HCT116 (cell line): ENCODE measurements around the gene TRPM4.

Experiments used
- CEBPB ChIP-seq: IDR thresholded peaks from 2 replicates; pipeline ENCODE4 v1.6.1; 2012; ENCODE audit warnings: low read depth
- CTCF ChIP-seq, 3 experiments: fragments of 200-600 bp in 1 of 3; sonication (generic) in 1 of 3; IDR thresholded peaks in 2 of 3; conservative IDR thresholded peaks in 1 of 3; 2 replicates each; pipeline ENCODE4 v1.5.1; 2012 to 2017; ENCODE audit warnings: low read depth in 2 of 3, low read length in 2 of 3, antibody characterized with exemption in 1 of 3, borderline replicate concordance in 1 of 3, control low read depth in 1 of 3, mild to moderate bottlenecking in 1 of 3, mixed read lengths in 1 of 3, mixed run types in 1 of 3, moderate library complexity in 1 of 3; ENCODE audit not compliant: insufficient read depth in 1 of 3
- EGR1 ChIP-seq: IDR thresholded peaks from 2 replicates; pipeline ENCODE4 v1.6.1; 2012; ENCODE audit warnings: low read depth
- EZH2 ChIP-seq: fragments of 200-600 bp; sonication (generic); IDR thresholded peaks from 2 replicates; pipeline ENCODE4 v1.6.1; 2017; ENCODE audit warnings: antibody characterized with exemption, mixed run types
- EZH2phosphoT487 ChIP-seq: fragments of 200-600 bp; IDR thresholded peaks from 2 replicates; pipeline ENCODE4 v1.6.1; 2018; ENCODE audit warnings: antibody characterized with exemption, borderline replicate concordance
- JUND ChIP-seq: IDR thresholded peaks from 2 replicates; pipeline ENCODE4 v1.6.1; 2012
- MAX ChIP-seq: IDR thresholded peaks from 2 replicates; pipeline ENCODE4 v1.6.1; 2012
- POLR2A ChIP-seq: IDR thresholded peaks from 2 replicates; pipeline ENCODE4 v1.7.0; 2011; ENCODE audit warnings: borderline replicate concordance; ENCODE audit not compliant: insufficient read depth, insufficient read length; ENCODE audit errors: extremely low read depth
- POLR2AphosphoS5 ChIP-seq: IDR thresholded peaks from 2 replicates; pipeline ENCODE4 v1.6.1; 2011; ENCODE audit warnings: mild to moderate bottlenecking, low read depth, low read length, moderate library complexity
- ZBTB33 ChIP-seq: IDR thresholded peaks from 2 replicates; pipeline ENCODE4 v1.6.1; 2011; ENCODE audit warnings: mild to moderate bottlenecking, low read length, moderate library complexity; ENCODE audit not compliant: insufficient replicate concordance; ENCODE audit errors: extremely low read depth
- ZNF274 ChIP-seq: fragments of 200-500 bp; sonication (Bioruptor generic); IDR thresholded peaks from 2 replicates; pipeline ENCODE4 v1.6.1; 2014; ENCODE audit warnings: mild to moderate bottlenecking, low read depth, low read length, inconsistent platforms

- no peak for TF ChIP-seq CTCF (IDR thresholded peaks at IDR 0.05 in 2 of 3, conservative IDR thresholded peaks at IDR 0.05 in 1 of 3; ENCODE audit: borderline replicate concordance in 1 of 3, insufficient read depth in 1 of 3, low read depth in 2 of 3, low read length in 2 of 3)
- TF ChIP-seq POLR2A = no peak
- TF ChIP-seq EZH2 = no peak
- TF ChIP-seq MAX = no peak
- no peak for TF ChIP-seq POLR2AphosphoS5
- no peak for TF ChIP-seq ZNF274
- TF ChIP-seq EGR1 = no peak
- TF ChIP-seq JUND = no peak
- no peak for TF ChIP-seq EZH2phosphoT487
- TF ChIP-seq CEBPB = no peak
- no peak for TF ChIP-seq ZBTB33
These were observed 75.6 kb downstream of the TRPM4 start for GRCh38 chr19:49233163-49233562.
